Anterior cingulate cortex (tissue), 58 donors: ENCODE data around the gene NEU4.
"Not testable (repeated sequence)": the region's sequence is repeated elsewhere in the genome, so short reads cannot be mapped to it uniquely, and the experiment has no call there.

Experiments
- DNase-seq, 58 donors: peaks; one replicate each; lab custom pipeline; 2025; lab: John Stamatoyannopoulos, UW

NEU4 gene, protein sequence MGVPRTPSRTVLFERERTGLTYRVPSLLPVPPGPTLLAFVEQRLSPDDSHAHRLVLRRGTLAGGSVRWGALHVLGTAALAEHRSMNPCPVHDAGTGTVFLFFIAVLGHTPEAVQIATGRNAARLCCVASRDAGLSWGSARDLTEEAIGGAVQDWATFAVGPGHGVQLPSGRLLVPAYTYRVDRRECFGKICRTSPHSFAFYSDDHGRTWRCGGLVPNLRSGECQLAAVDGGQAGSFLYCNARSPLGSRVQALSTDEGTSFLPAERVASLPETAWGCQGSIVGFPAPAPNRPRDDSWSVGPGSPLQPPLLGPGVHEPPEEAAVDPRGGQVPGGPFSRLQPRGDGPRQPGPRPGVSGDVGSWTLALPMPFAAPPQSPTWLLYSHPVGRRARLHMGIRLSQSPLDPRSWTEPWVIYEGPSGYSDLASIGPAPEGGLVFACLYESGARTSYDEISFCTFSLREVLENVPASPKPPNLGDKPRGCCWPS

DNA sequence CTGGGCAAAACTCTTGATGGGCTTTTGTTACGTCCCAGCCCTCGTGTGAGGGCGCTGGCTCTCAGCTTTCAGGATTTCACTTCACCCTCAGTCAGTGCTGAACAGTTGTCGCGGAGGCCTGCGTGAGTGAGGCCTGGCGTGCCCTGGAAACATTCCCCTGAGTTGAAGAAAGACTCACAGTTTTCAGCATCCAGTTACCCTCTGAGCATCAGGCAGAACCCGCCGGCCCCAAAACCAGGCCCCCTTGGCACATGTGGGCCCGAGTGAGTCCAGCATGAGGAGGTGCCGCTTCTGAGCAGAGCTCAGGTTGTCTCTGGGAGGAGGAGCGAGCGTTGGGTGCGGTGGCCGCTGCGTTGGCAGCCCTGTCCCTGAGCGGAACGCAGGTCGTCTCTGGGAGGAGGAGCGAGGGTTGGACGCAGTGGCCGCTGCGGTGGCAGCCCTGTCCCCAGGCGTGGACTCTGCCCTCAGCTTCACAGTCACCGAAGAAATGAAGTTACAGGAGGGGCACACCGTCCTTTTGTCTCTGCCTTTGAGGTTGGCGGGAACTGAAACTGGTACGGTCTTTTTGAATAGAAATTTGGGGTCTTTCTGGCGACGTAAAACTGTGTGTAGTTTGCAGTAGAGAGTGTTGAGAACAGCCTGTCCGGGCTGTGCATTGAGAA lies at the start of gene NEU4:
NEU4 (plus strand) TSS at position 473 of the 662 bp plus-strand sequence. CDS start 5,292 bp downstream, outside the sequence.
- DNase-seq = peak in 1 of 58 donors; percentile 32

GRCh38 chr2:241759893-241760292 lies 49.1 kb upstream of the NEU4 start:
- DNase-seq = not testable (repeated sequence)

GRCh38 chr2:241760301-241760771 lies 48.7 kb upstream of the NEU4 start:
- DNase-seq = no peak

DNA sequence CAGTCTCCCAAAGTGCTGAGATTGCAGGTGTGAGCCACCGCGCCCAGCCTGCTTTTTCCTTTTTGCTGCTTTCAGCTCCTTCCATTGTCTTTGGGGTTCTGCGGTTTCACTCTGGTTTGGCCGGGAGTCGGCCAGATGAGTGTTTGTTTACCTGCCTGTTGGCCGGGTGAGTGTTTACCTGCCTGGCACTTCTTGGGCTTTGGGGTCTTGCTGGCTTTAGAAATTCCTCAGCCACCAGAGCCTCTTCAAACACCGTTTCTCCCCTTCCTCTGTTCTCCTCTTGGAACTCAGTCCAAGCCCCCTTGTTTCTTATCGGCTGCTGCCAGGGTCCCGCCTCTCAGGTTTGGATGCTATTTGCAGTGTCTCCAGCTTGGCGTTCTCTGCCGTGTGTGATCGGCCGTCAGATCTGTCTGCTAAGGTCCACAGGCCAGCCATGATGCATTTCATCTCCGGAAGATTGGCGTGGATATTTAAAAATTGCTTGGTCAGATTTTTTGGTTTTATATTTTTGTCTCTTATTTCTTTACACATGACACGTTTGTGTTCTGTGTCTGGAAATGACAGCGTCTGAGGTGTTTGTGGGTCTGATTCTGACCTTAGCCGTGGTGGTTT lies 46.6 kb upstream of the NEU4 start:
- no peak for DNase-seq

DNA sequence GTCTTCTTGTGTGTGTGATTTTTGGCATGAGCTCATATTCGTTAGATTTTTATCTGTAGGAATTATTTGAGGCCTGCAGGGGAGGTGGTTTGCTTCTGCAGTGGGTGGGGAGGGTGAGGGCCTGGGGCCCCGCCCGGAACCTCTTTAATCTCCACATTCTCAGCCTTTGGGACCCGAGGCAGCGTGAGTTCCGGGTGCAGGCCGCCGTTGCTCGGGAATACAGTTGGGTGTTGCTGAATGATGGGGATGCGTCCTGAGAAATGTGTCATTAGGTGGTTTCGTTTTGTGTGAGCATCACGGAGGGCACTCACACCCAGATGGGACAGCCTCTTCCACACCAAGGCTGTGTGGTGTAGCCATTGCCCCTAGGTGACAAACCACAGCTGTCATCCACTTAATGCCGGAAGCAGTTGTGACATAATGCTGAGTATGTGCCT lies 46.0 kb upstream of the NEU4 start:
- DNase-seq = no peak

- DNase-seq = no peak
These were observed 45.3 kb upstream of the NEU4 start for GRCh38 chr2:241763551-241764274.

- no peak for DNase-seq
These were observed 44.4 kb upstream of the NEU4 start for GRCh38 chr2:241764275-241765241.

- DNase-seq = no peak
These were observed 41.3 kb upstream of the NEU4 start for GRCh38 chr2:241767464-241768250.

DNA sequence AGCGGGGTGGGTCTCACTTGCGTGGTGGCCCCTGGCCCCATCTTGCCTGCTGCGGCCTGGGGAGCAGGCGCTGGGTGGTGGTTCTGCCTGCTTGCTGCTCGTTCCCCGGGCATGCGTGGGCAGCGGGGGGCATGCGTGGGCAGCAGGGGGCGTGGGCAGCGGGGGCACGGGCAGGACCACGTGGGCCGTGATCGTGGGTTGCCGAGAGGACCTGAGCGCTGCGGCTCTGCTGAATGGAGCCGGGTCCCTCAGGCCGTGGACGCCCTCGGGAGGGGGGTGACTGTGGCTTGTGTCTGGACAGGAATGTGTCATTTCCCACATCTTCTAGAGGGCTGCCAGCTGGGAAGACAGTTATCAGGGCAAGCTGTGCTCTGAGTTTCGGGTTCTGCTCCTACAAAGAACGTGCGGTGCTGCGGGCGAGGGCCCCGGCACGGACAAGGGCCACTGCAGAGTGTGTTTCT lies 40.7 kb upstream of the NEU4 start:
- no peak for DNase-seq

- DNase-seq = no peak
These were observed 40.1 kb upstream of the NEU4 start for GRCh38 chr2:241768850-241769249.

- no peak for DNase-seq
These were observed 39.2 kb upstream of the NEU4 start for GRCh38 chr2:241769819-241770184.

DNA sequence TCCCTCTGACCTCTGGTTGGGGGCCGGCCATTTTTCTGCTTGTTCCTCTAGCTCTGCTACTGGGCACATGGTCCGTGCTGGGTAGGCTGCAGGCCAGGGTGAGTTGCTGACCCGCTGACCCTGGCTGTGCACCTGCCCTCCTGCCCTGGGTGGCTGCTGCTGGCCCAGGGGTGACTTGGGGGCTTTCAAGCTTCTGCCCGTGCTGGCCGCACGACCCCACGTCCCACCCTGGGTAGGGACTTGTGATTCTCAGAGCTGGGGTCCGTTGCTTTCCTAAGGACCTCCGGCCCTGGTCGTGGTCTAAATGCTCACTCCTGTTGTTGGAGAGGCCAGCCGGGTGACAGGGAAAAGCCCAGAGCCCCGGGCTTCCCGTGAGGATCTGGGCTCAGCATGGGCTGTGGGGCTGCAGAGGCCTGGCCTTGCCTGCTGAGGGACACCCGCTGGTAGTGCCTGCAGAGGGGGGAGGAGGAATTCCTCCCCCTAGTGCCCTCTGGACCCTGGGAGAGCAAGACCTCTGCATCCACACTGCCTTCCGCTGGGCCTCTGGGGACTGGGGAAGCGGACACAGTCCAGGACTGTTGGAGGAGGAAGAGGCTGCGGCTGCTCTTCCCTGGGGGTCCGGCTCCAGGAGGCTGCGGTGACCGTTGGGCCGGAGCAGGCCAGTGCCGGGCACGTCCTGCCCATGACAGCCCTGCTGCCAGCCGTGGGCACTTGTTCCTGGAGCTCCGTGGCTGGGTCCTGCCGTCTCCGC lies 38.6 kb upstream of the NEU4 start:
- DNase-seq = no peak

DNA sequence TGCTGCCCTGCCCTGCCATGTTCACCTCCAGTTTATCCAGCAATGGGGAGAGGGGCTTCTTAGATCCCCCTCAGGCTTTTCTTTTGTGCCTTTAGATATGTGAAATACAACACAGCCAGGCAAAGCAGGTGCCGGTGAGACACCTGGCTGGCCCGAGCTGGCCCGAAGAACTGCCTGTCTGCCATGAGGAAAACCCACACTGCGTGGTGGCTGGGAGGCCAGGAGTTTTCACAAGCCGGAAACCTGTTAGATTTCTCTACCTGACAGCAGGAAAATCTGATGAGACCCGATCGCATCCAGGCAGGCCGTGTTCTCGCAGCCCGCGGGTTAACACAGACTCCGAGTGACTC lies 38.1 kb upstream of the NEU4 start:
- DNase-seq = no peak

GRCh38 chr2:241771286-241772062 lies 37.5 kb upstream of the NEU4 start:
- peak in 1 of 58 donors; percentile 13 for DNase-seq

DNA sequence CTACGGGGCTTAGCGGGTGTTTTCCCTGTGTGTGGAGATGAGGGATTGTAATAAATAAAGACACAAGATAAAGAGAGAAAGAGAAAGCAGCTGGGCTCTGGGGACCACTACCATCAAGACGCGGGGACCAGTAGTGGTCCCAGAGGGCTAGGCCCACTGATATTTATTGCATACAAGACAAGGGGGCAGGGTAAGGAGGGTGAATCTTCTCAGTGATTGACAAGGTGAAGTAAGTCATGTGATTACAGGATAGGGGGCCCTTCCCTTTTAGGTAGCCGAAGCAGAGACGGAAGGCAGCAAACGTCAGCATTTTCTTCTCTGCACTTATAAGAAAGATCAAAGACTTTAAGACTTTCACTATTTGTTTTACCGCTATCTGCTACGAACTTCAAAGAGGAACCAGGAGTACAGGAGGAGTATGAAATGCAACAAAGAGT lies 36.9 kb upstream of the NEU4 start:
- DNase-seq = no peak

- no peak for DNase-seq
These were observed 35.2 kb upstream of the NEU4 start for GRCh38 chr2:241773511-241774418.
